PC-3 (cell line): ENCODE measurements around the gene ANGPTL4. TPM values are rescaled to one million over a fixed set of nuclear protein-coding genes. Genes with fewer than 3 reads are reported as not detected.

Source experiments
- ATAC-seq: fragments of 200-7000 bp; cut with Tn5 transposase; 2 replicates; pipeline ENCODE4 v1.9.1; 2020; ENCODE audit warnings: mild to moderate bottlenecking, moderate library complexity
- BruUV-seq: library from RNA; stranded (reverse); fragments of 400-500 nt; replicated peaks from 2 replicates; lab custom pipeline; 2021; lab: Mats Ljungman, UMichigan
- CTCF ChIA-PET: fragments of 300-600 bp; sonication (Branson Sonifier 250); formaldehyde crosslinking; loops from one replicate; lab custom pipeline; 2022; ENCODE audit warnings: antibody characterized with exemption; lab: Charles Lee
- POLR2A ChIA-PET: fragments of 300-600 bp; sonication (Branson Sonifier 250); formaldehyde crosslinking; loops from one replicate; lab custom pipeline; 2022; ENCODE audit warnings: antibody characterized with exemption; ENCODE audit not compliant: unreplicated experiment; lab: Charles Lee
- DNase-seq: peaks from one replicate; pipeline ENCODE4 v3.0.0-alpha.2; 2015
- H2AFZ ChIP-seq: fragments of 300-600 bp; sonication (generic); 2 replicates; pipeline ENCODE4 v1.6.0; 2016; ENCODE audit warnings: antibody characterized with exemption, low read length
- H3F3A ChIP-seq: fragments of 300-600 bp; sonication (generic); one replicate; pipeline ENCODE4 v1.6.0; 2017; ENCODE audit warnings: antibody characterized with exemption, low read length, control low read depth, mild to moderate bottlenecking; ENCODE audit not compliant: unreplicated experiment
- H3K27ac ChIP-seq: fragments of 300-600 bp; sonication (generic); 2 replicates; pipeline ENCODE4 v1.5.1; 2016; ENCODE audit warnings: mild to moderate bottlenecking, low read length
- H3K27me3 ChIP-seq: fragments of 300-600 bp; sonication (generic); 2 replicates; pipeline ENCODE4 v1.6.1; 2016; ENCODE audit warnings: low read length, mixed read lengths
- H3K36me3 ChIP-seq: fragments of 300-600 bp; sonication (generic); 2 replicates; pipeline ENCODE4 v1.6.1; 2016; ENCODE audit warnings: low read depth, mixed run types, low read length, mixed read lengths
- H3K4me1 ChIP-seq: fragments of 300-600 bp; sonication (generic); 2 replicates; pipeline ENCODE4 v1.5.1; 2016; ENCODE audit warnings: low read length; ENCODE audit not compliant: insufficient read depth
- H3K4me2 ChIP-seq: fragments of 300-600 bp; sonication (generic); 2 replicates; pipeline ENCODE4 v1.6.0; 2016; ENCODE audit warnings: low read length
- H3K4me3 ChIP-seq: fragments of 300-600 bp; sonication (generic); 2 replicates; pipeline ENCODE4 v1.5.1; 2016; ENCODE audit warnings: mild to moderate bottlenecking, low read length, mixed read lengths
- H3K79me2 ChIP-seq: fragments of 300-600 bp; sonication (generic); 2 replicates; pipeline ENCODE4 v1.6.1; 2017; ENCODE audit warnings: low read length, mixed read lengths
- H3K9ac ChIP-seq: fragments of 300-600 bp; sonication (generic); 2 replicates; pipeline ENCODE4 v1.6.0; 2016; ENCODE audit warnings: mild to moderate bottlenecking, low read length
- H3K9me2 ChIP-seq: fragments of 300-600 bp; sonication (generic); replicated peaks from 2 replicates; pipeline ENCODE4 v1.6.1; 2016; ENCODE audit warnings: mixed run types, low read length, mixed read lengths
- H3K9me3 ChIP-seq: fragments of 300-600 bp; sonication (generic); 2 replicates; pipeline ENCODE4 v1.6.1; 2016; ENCODE audit warnings: low read length, mixed read lengths
- H4K20me1 ChIP-seq: fragments of 300-600 bp; sonication (generic); 2 replicates; pipeline ENCODE4 v1.6.1; 2016; ENCODE audit warnings: low read length, mixed read lengths
- CTCF ChIP-seq: fragments of 300-600 bp; sonication (generic); conservative IDR thresholded peaks from 2 replicates; pipeline ENCODE4 v1.5.1; 2017; ENCODE audit warnings: antibody characterized with exemption, low read depth, mild to moderate bottlenecking, low read length
- EZH2 ChIP-seq: fragments of 300-600 bp; sonication (generic); IDR thresholded peaks from one replicate; pipeline ENCODE4 v1.6.1; 2017; ENCODE audit warnings: antibody characterized with exemption, mild to moderate bottlenecking, low read length; ENCODE audit not compliant: unreplicated experiment
- EZH2phosphoT487 ChIP-seq: fragments of 300-600 bp; sonication (generic); IDR thresholded peaks from 2 replicates; pipeline ENCODE4 v1.6.1; 2018; ENCODE audit warnings: mild to moderate bottlenecking, antibody characterized with exemption, low read length, borderline replicate concordance
- intact Hi-C: fragments of 100-400 bp; cut with micrococcal nuclease; formaldehyde crosslinking; loops from 2 replicates; pipeline ENCODE4 v1.9.0; 2023
- total RNA-seq: library from RNA; depleted of rRNA; stranded (reverse); fragments of >200 nt; gene quantifications from 2 replicates; pipeline ENCODE4 v1.2.3, GENCODE V29; 2014

ANGPTL4 gene
- total RNA-seq, 1 experiment from 2014 or later = 6.7 TPM

DNA sequence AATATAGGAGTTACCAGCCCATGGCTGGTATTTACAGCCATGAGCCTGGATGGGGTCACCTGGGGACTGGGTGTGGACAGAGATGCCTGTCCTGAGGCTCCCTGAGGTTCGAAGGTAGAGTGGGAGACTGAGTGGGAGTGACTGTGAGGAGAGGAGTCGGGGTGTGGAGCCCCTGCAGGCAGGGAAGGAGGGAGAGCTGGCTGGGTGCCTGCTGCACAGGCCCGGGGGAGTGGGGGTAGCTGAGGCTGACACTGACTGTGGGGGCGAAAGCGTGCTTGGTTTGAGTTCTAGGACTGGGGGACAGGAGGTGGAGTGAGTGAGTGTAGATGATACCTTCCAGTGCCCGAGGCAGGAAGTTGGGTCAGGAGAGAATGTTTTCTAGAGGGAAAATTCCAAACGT, 33.3 kb downstream of the ANGPTL4 start:
- BruUV-seq = no TSS peak
- no peak overlapping the region for H3K27ac ChIP-seq
- ChIA-PET POLR2A (no interaction called here), CTCF (no interaction called here)
- no peaks in the 10 kb centered on the region for H3K27me3 ChIP-seq
- H3K9ac ChIP-seq = no peak overlapping the region
- H3K4me3 ChIP-seq = no peak overlapping the region
- no peak overlapping the region for H2AFZ ChIP-seq
- H3F3A ChIP-seq = no peaks in the 10 kb centered on the region
- H3K4me2 ChIP-seq = no peak overlapping the region
- no peak for ATAC-seq
- peaks cover 36% of the 10 kb centered on the region for H4K20me1 ChIP-seq
- peaks cover 55% of the 10 kb centered on the region for H3K79me2 ChIP-seq
- H3K4me1 ChIP-seq = peaks cover 9% of the 10 kb centered on the region
- no peaks in the 10 kb centered on the region for H3K9me2 ChIP-seq
- intact Hi-C loops = no loop called here
- no peak for DNase-seq
- no peaks in the 10 kb centered on the region for H3K9me3 ChIP-seq
- H3K36me3 ChIP-seq = peaks cover 8% of the 10 kb centered on the region; the same call in 1 of the 2 replicates
- TF ChIP-seq EZH2phosphoT487 (no peak), CTCF (no peak), EZH2 (no peak)

DNA sequence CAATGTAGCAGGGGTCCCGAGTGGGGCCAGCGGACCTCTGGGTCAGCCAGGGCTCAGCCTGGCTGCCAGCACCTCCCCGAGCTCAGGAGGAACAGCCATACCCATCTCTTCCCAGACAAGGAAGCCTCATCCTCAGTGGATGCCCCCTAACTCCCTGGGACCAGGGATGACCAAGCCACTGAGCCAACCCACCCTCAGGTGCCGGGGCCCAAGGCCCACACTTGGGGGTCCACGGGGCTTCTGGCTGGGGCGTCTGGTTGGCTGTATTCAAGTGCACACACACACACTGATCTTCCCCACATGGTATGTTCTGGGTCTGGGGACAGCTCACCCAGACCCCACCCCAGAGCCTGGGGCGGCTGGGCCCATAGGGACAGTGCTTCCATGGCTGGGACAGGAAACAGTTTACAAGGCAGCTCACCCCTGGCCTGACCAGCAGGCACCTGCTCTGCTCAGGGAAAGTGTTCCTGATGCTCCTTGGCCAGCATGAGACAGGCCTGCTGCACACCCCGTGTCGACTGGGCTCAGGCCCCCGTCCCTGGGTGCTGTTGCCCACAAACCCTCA, 33.9 kb downstream of the ANGPTL4 start:
- Histone ChIP-seq H4K20me1 (peaks cover 36% of the 10 kb centered on the region), H3K27ac (no peak overlapping the region)

More for the DNA sequence above, 33.9 kb downstream of the ANGPTL4 start:
- no peak for TF ChIP-seq CTCF
- TF ChIP-seq EZH2phosphoT487 = no peak
- TF ChIP-seq EZH2 = no peak
- Histone ChIP-seq H3F3A (no peaks in the 10 kb centered on the region), H3K9ac (no peak overlapping the region), H3K9me2 (no peaks in the 10 kb centered on the region), H2AFZ (no peak overlapping the region), H3K4me1 (peaks cover 9% of the 10 kb centered on the region), H3K9me3 (no peaks in the 10 kb centered on the region), H3K79me2 (peaks cover 49% of the 10 kb centered on the region), H3K36me3 (peaks cover 9% of the 10 kb centered on the region), H3K4me2 (no peak overlapping the region), H3K27me3 (no peaks in the 10 kb centered on the region), H3K4me3 (no peak overlapping the region)
- CTCF ChIA-PET = interaction anchor here (0.6 kb wide), 1 partner anchor 46 kb away, joined by 3 read pairs; no protein-coding TSS in a partner anchor
- no TSS peak for BruUV-seq
- intact Hi-C loops = no loop called here
- POLR2A ChIA-PET = no interaction called here
- DNase-seq (no peak), ATAC-seq (no peak)
